Uterus (tissue), 4 donors: Measurements from ENCODE around the gene GFER. TPM values are rescaled to one million over a fixed set of nuclear protein-coding genes. Genes with fewer than 3 reads are reported as not detected.

Experiments
- DNase-seq, 2 donors: peaks; one replicate each; pipeline ENCODE4 v3.0.0-alpha.2; 2019 to 2020
- H3K27ac ChIP-seq, 2 donors: fragments of 200-600 bp; sonication (generic); 1 replicate in 1 of 2; 2 replicates in 1 of 2; pipeline ENCODE4 v1.5.1; 2016 to 2018
- H3K27me3 ChIP-seq, 2 donors: fragments of 200-600 bp; sonication (generic); one replicate each; pipeline ENCODE4 v1.5.1; 2018 to 2019; ENCODE audit warnings: control low read depth in 1 of 2
- H3K36me3 ChIP-seq, 2 donors: fragments of 200-600 bp; sonication (generic); one replicate each; pipeline ENCODE4 v1.5.1; 2019; ENCODE audit warnings: control low read depth in 1 of 2
- H3K4me1 ChIP-seq, 2 donors: fragments of 200-600 bp; sonication (generic); one replicate each; pipeline ENCODE4 v1.5.1; 2018 to 2019; ENCODE audit warnings: control low read depth in 1 of 2
- H3K4me3 ChIP-seq, 2 donors: fragments of 200-600 bp; sonication (generic); 1 replicate in 1 of 2; 2 replicates in 1 of 2; pipeline ENCODE4 v1.5.1; 2018 to 2019; ENCODE audit warnings: mild to moderate bottlenecking in 1 of 2
- H3K9me3 ChIP-seq, 2 donors: fragments of 200-600 bp; sonication (generic); one replicate each; pipeline ENCODE4 v1.5.1; 2019; ENCODE audit warnings: control low read depth in 1 of 2
- CTCF ChIP-seq, 4 experiments: fragments of 200-600 bp in 2 of 4; fragments of 450-650 bp in 2 of 4; sonication (generic) in 2 of 4; IDR thresholded peaks; one replicate each; pipeline ENCODE4 v1.5.1; 2016 to 2019; ENCODE audit warnings: antibody characterized with exemption in 4 of 4, mild to moderate bottlenecking in 2 of 4, moderate library complexity in 1 of 4
- POLR2A ChIP-seq, 2 donors: fragments of 450-650 bp; IDR thresholded peaks; one replicate each; pipeline ENCODE4 v1.6.1; 2016; ENCODE audit warnings: antibody characterized with exemption in 2 of 2, mild to moderate bottlenecking in 1 of 2, moderate library complexity in 1 of 2
- intact Hi-C: fragments of 100-400 bp; cut with DNase I; formaldehyde crosslinking; loops from one replicate; pipeline ENCODE4 v1.15.1; 2023; ENCODE audit warnings: low total_unique reads
- total RNA-seq, 4 donors: library from RNA; depleted of rRNA in 3 of 4; stranded (reverse); fragments of >200 nt in 3 of 4; gene quantifications; one replicate each; pipeline versions ENCODE4 v1.1.0 to v1.2.4, GENCODE V29; 2014 to 2023
- donor health status: DM: yes; HTN: yes; CAD: no.

The GFER gene
- total RNA-seq, 4 donors from 2014 or later: 2.6 to 20.8 (median 6.6) TPM

DNA sequence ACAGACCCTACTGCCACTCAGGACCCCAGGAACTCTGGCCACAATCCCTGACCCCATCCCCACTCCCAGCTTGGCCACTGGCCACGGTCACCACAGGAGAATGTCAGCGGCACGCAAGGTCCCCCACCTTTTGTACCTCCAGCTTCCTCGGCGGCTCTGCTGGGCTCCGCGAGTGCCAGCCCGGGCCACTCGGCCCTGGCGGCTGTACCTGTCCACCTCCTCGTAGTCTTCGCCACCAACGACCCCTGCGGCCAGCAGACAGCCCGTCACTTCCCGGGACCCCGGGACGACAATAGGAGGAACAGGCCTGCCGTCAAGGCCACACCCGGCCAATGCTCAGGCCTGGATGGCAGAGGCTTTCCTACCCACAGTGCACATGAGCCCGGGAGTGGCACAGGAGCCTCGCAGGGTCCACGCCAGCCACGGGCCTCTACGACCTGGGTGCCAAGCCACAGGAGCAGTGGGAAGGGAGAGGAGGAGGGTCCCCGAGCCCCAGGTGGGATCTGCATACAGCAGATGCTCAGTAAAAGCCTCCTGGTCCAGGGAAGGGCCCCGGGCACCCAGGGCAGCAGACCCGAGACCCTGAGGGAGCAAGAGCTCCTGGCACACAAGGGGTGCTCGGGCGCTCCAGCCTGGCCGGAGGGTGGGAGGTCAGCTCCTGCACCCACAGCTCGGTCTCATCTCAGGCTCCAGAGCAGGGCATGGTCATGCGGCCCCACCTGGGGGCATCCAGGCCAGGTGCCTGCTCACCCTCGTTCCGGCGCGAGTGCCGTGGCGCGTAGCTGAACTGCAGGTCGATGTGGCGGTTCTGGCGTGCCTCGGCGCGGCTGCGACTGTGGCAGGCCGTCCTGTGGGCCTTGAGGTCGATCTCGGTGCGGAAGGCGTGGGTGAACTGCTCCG is 17.7 kb downstream of the GFER start:
- no peak for DNase-seq
- no peak overlapping the region for H3K4me3 ChIP-seq
- no peaks in the 10 kb centered on the region for H3K27me3 ChIP-seq
- no peaks in the 10 kb centered on the region for H3K36me3 ChIP-seq
- peaks cover 0 to 9% of the 10 kb centered on the region in 2 donors for H3K4me1 ChIP-seq
- no peak overlapping the region for H3K27ac ChIP-seq
- intact Hi-C loops: no loop called here
- H3K9me3 ChIP-seq: no peaks in the 10 kb centered on the region
- no peak for TF ChIP-seq POLR2A (IDR thresholded peaks at IDR 0.05)
- TF ChIP-seq CTCF (IDR thresholded peaks at IDR 0.05): no peak

DNA sequence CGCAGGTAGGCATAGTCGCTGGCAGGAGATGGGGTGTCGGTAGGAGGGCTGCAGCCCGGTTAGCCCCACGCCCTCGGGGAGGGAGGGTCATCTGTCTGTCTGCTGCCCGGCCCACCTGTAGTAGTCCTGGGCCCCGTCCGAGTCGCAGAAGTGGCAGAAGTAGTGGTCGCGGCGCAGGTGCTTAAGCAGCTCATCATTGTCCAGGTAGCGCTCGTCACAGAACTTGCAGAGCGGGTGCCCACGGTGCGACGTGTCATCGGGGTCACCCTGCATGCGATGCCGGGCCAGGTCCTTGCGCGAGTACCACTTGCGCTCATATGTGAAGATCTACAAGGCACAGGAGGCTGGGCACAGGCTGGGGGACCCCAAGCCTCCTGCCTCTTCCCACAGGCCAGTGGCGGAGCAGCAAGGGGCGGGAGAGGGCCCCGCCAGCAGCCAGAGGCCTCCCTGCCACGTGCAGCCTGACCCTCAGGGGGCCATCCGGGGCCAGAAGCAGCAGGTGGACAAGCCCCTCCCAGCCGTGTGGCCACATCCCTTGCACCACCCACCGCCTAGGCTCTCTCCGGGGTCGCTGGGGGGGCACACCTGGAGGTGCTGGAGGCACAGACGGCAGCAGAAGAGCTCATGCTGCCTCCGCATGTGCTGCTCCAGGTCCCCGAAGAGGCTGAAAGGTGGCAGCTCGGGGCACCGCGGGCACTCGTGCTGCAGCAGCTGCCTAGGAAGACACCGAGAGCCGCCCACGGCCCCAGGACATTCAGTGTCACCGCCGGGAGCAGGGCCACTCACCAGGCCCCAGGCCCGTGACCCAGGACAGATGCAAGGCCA is 18.6 kb downstream of the GFER start:
- no peaks in the 10 kb centered on the region for H3K36me3 ChIP-seq
- DNase-seq: no peak
- H3K4me1 ChIP-seq: peaks cover 0 to 18% of the 10 kb centered on the region in 2 donors
- intact Hi-C loops: no loop called here
- TF ChIP-seq CTCF (IDR thresholded peaks at IDR 0.05) (no peak), POLR2A (IDR thresholded peaks at IDR 0.05) (no peak)
- no peak overlapping the region for H3K27ac ChIP-seq
- H3K27me3 ChIP-seq: no peaks in the 10 kb centered on the region
- no peak overlapping the region for H3K4me3 ChIP-seq
- H3K9me3 ChIP-seq: no peaks in the 10 kb centered on the region

DNA sequence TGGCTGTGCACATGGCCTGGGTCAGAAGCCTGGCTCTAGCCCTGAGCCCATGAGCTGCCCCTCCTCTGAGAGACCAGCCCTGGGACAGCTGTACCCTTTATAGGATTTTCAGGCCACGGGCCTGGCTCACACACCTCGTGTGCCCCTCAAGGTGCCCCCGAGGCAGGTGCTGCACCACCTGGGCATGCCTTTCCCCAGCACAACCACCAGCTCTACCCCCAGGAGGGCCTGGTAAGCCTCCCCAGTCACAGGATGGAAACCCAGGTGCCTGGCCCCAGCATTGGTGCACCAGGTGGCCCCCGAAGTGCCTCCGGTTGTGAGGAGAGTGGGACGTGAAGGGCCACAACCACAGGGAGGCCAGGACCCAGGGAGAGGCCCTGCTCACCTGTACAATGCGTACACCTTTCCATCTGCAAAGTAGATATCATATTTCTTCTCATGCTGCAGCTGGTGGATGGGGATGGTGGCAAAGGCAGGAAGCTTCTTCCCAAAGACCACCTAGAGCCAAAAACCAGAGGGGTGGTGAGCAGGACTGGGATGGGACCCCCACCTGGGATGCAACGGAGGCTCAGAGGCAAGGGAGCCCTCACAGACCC is 19.3 kb downstream of the GFER start:
- Histone ChIP-seq H3K27me3 (no peaks in the 10 kb centered on the region), H3K27ac (no peak overlapping the region), H3K36me3 (no peaks in the 10 kb centered on the region), H3K4me1 (peaks cover 0 to 25% of the 10 kb centered on the region in 2 donors), H3K4me3 (no peak overlapping the region), H3K9me3 (no peaks in the 10 kb centered on the region)
- intact Hi-C loops: no loop called here
- TF ChIP-seq POLR2A (IDR thresholded peaks at IDR 0.05) (no peak), CTCF (IDR thresholded peaks at IDR 0.05) (no peak)
- DNase-seq: no peak

GRCh38 chr16:2003827-2004641 is 20.0 kb downstream of the GFER start:
- no peak overlapping the region for H3K27ac ChIP-seq
- no peaks in the 10 kb centered on the region for H3K27me3 ChIP-seq
- H3K9me3 ChIP-seq: no peaks in the 10 kb centered on the region
- H3K4me1 ChIP-seq: peaks cover 0 to 25% of the 10 kb centered on the region in 2 donors
- intact Hi-C loops: no loop called here
- H3K4me3 ChIP-seq: no peak overlapping the region
- no peaks in the 10 kb centered on the region for H3K36me3 ChIP-seq
- TF ChIP-seq POLR2A (IDR thresholded peaks at IDR 0.05) (no peak), CTCF (IDR thresholded peaks at IDR 0.05) (peak; percentile 71 to 88 (median 82))
- DNase-seq: peak; percentile 71 to 77
